Pancreas (tissue), 10 donors: ENCODE results near the gene RAD51C. TPM values are rescaled to one million over a fixed set of nuclear protein-coding genes. Genes with fewer than 3 reads are reported as not detected.

ENCODE experiments used
- ATAC-seq, 4 donors: fragments of 200-7000 bp; cut with Tn5 transposase; one replicate each; pipeline versions ENCODE4 v1.8.0 to v1.9.1; 2020; ENCODE audit warnings: mild to moderate bottlenecking in 4 of 4, moderate library complexity in 4 of 4
- DNase-seq, 6 donors: peaks; one replicate each; pipeline ENCODE4 v3.0.0-alpha.2; 2020
- FAIRE-seq: peaks from 2 replicates; lab custom pipeline; 2012; peaks lifted over from hg19 to GRCh38; lab: Jason Lieb, UNC
- H3K27ac ChIP-seq, 4 donors: fragments of 200-600 bp; sonication (generic); 1 replicate in 3 of 4; 2 replicates in 1 of 4; pipeline versions ENCODE4 v1.5.0 to v1.8.0; 2020
- H3K27me3 ChIP-seq, 4 donors: fragments of 200-600 bp; one replicate each; pipeline ENCODE4 v1.8.0; 2021
- H3K36me3 ChIP-seq, 3 donors: fragments of 200-600 bp; sonication (generic) in 1 of 3; one replicate each; pipeline versions ENCODE4 v1.5.0 to v1.8.0; 2020 to 2021
- H3K4me1 ChIP-seq, 3 donors: fragments of 200-600 bp; one replicate each; pipeline ENCODE4 v1.8.0; 2021
- H3K4me3 ChIP-seq, 4 donors: fragments of 200-600 bp; sonication (generic) in 2 of 4; one replicate each; pipeline versions ENCODE4 v1.5.0 to v1.8.0; 2020 to 2021
- H3K9me3 ChIP-seq, 4 donors: fragments of 200-600 bp; one replicate each; pipeline ENCODE4 v1.8.0; 2021
- WGBS, 2 donors: extraction: QIAGEN DNeasy Blood & Tissue Kit; methylation state at CpG; one replicate each; pipeline ENCODE4 v1.1.7; 2013; 5-methylcytosine and 5-hydroxymethylcytosine counted together
- intact Hi-C, 3 donors: fragments of 100-400 bp; cut with DNase I; formaldehyde crosslinking; loops; one replicate each; pipeline versions ENCODE4 v1.11.1 to v1.14.2; 2022
- polyA plus RNA-seq, 2 donors: library from polyadenylated mRNA; stranded (reverse); fragments of 200-250 nt; gene quantifications; one replicate each; pipeline ENCODE4 v1.2.3, GENCODE V29; 2013
- total RNA-seq, 6 donors: library from RNA; stranded (reverse); fragmentation: NEBNext Ultra II Directional in 4 of 6; extraction: Animal tissue kit (Norgen Biotek cat#: 25700) in 4 of 6; gene quantifications; one replicate each; pipeline versions ENCODE4 v1.2.1 to v1.2.4, GENCODE V29; 2021 to 2023
- TF ChIP-seq, protein P1 (sequence below), 4 donors: fragments of 200-600 bp; sonication (generic) in 3 of 4; IDR thresholded peaks; one replicate each; pipeline versions ENCODE4 v1.5.0 to v1.8.0; 2021; ENCODE audit warnings: antibody characterized with exemption in 4 of 4
- donor health status: healthy with polysubstance abuse.
- donor health status: DM: no; HTN: no; CAD: no; lungs with moderate emphysema.
- donor health status: DM: no; HTN: no; CAD: no.
- donor health status: control.
- donor health status: control.
- donor health status: Bipolar disorder and iron deficiency.
- donor health status: DM: yes; HTN: yes; CAD: no.
- donor health status: DM: no; HTN: no; CAD: no.
- donor health status: DM: no; HTN: no; CAD: no.
- donor health status: DM: yes; HTN: yes; CAD: no.

RAD51C gene
- total and polyA plus RNA-seq, 8 donors: 3.7 to 12.8 (median 8.3) TPM

DNA sequence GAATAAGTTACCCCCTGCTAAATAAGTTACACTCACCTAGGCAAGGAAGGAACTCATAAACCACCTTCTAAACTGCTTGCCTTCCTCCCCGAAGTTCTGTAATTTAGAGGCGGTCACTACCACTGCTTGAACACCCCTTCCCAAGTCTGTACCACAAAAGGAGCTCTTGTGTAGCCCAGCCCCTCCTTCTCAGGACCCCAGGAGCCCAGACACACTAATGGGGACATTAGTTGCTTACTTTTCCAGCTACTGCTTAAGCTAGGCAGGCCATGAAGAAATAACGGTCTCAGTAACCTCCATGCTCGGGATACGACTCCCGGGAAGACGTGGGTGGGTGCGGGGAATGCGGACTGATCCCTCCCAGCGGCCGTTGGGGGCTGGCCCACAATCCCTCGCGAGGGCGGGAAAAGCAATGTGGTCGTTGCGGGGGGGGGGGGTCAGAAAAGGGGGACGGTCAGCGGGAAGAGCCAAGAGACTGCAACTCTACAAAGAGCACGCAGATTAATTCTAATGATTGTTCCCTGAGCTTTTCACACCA lies 632 bp upstream of the RAD51C start, which contains the start of gene TEX14:
TSS of gene TEX14 (minus strand) at position 345 of the 538 bp plus-strand sequence. CDS start 40,044 bp downstream, outside the sequence.
- WGBS, 2 donors: 84 to 87% methylated on average over 17 to 19 of the region's 19 CpGs
- intact Hi-C loops: no loop called here
- Histone ChIP-seq H3K4me3 (peak within 1 kb of the TSS; percentile 33 to 67 (median 57)), H3K27me3 (no peaks in the 10 kb centered on the region), H3K36me3 (no peaks in the 10 kb centered on the region), H3K4me1 (peaks cover 0 to 17% (median 12%) of the 10 kb centered on the region in 3 donors), H3K9me3 (no peaks in the 10 kb centered on the region), H3K27ac (peak within 1 kb of the TSS; percentile 19 to 75 (median 44))
- TF ChIP-seq, protein P1, sequence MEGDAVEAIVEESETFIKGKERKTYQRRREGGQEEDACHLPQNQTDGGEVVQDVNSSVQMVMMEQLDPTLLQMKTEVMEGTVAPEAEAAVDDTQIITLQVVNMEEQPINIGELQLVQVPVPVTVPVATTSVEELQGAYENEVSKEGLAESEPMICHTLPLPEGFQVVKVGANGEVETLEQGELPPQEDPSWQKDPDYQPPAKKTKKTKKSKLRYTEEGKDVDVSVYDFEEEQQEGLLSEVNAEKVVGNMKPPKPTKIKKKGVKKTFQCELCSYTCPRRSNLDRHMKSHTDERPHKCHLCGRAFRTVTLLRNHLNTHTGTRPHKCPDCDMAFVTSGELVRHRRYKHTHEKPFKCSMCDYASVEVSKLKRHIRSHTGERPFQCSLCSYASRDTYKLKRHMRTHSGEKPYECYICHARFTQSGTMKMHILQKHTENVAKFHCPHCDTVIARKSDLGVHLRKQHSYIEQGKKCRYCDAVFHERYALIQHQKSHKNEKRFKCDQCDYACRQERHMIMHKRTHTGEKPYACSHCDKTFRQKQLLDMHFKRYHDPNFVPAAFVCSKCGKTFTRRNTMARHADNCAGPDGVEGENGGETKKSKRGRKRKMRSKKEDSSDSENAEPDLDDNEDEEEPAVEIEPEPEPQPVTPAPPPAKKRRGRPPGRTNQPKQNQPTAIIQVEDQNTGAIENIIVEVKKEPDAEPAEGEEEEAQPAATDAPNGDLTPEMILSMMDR (IDR thresholded peaks at IDR 0.05): no peak
- ATAC-seq: no peak
- no peak for FAIRE-seq
- peak in 1 of 6 donors; percentile 38 for DNase-seq

DNA sequence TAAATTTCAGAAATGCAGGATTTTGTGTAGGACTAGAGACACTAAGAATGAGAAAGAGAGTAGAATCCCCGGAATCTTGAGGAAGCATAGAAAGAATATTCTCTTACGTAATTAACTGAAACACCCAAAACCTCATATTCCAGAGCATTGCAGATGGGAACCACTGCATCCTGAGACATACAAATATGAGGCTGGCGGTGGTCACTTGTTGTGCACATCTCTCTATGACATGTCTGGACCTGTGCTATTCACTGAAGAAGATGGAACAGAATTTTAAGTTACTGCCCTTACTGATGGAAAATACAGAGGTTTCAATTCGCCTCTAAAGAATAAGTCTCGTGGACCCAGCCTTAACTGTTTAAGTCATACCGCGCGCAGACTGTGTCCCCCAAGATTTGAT lies 806 bp downstream of the RAD51C start:
- no peaks in the 10 kb centered on the region for H3K36me3 ChIP-seq
- H3K27me3 ChIP-seq: no peaks in the 10 kb centered on the region
- intact Hi-C loops: no loop called here
- DNase-seq (no peak), FAIRE-seq (no peak), ATAC-seq (no peak)
- TF ChIP-seq, protein P1 (IDR thresholded peaks at IDR 0.05): no peak
- H3K4me3 ChIP-seq: peak overlapping the region; percentile 33 to 67 (median 57)
- 71 to 79% methylated on average over 8 of the region's 8 CpGs for WGBS, 2 donors
- H3K4me1 ChIP-seq: peaks cover 0 to 17% (median 12%) of the 10 kb centered on the region in 3 donors
- H3K9me3 ChIP-seq: no peaks in the 10 kb centered on the region
- H3K27ac ChIP-seq: peak overlapping the region in 1 of 4 donors; percentile 59

DNA sequence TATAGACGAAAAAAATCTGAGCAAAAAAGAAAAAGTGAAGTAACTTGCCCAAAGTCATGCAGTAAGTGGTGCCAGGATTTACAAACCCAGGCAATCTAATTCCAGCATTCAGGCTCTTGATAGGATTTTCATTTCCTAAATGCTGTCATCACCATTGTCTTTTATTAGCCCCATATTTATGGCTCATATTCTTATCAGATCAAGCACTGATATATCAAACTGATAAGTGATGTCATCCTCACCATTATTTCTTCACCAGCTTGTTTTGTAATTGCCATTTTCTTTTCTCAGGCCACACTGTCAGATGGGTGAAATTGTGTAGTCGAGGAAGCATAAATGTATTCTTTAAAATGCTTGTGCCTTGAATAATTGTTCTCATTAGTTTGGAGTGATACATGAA lies 1.3 kb downstream of the RAD51C start:
- Histone ChIP-seq H3K36me3 (no peaks in the 10 kb centered on the region), H3K9me3 (no peaks in the 10 kb centered on the region), H3K27ac (no peak overlapping the region), H3K27me3 (no peaks in the 10 kb centered on the region), H3K4me1 (peaks cover 0 to 17% (median 12%) of the 10 kb centered on the region in 3 donors), H3K4me3 (no peak overlapping the region)
- 77 to 78% methylated on average over 2 of the region's 2 CpGs for WGBS, 2 donors
- intact Hi-C loops: no loop called here
- ATAC-seq: no peak
- FAIRE-seq: no peak
- TF ChIP-seq, protein P1 (IDR thresholded peaks at IDR 0.05): no peak
- DNase-seq: no peak

DNA sequence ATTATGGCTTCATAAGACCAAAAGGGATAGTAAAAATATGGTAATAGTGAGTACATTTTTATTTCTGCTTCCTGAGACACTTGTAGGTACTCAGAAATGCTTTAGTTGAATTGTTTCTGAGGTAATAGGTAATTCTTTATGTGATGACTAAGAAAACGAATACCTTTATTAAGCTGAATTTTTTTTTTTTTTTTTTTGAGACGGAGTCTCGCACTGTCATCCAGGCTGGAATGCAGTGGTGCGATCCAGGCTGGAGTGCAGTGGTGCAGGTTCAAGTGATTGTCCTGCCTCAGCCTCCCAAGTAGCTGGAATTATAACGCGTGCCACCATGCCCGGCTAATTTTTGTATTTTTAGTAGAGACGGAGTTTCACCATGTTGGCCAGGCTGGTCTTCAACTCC lies 1.9 kb downstream of the RAD51C start:
- ATAC-seq: no peak

More for the DNA sequence above, 1.9 kb downstream of the RAD51C start:
- H3K27me3 ChIP-seq: no peaks in the 10 kb centered on the region
- DNase-seq (no peak), FAIRE-seq (no peak)
- no peaks in the 10 kb centered on the region for H3K9me3 ChIP-seq
- TF ChIP-seq, protein P1 (IDR thresholded peaks at IDR 0.05): no peak
- intact Hi-C loops: no loop called here
- no peaks in the 10 kb centered on the region for H3K36me3 ChIP-seq
- H3K4me3 ChIP-seq: no peak overlapping the region
- WGBS, 2 donors: 90 to 92% methylated on average over 8 of the region's 8 CpGs
- H3K27ac ChIP-seq: no peak overlapping the region
- H3K4me1 ChIP-seq: peaks cover 0 to 17% (median 12%) of the 10 kb centered on the region in 3 donors
